Karpas-422 (cell line): ENCODE results near the gene LEMD3. TPM values are rescaled to one million over a fixed set of nuclear protein-coding genes. Genes with fewer than 3 reads are reported as not detected.

ENCODE experiments used
- DNase-seq: peaks from one replicate; pipeline ENCODE4 v3.0.0-alpha.2; 2015
- H2AFZ ChIP-seq: fragments of 200-600 bp; sonication (generic); 2 replicates; pipeline ENCODE4 v1.6.1; 2014; ENCODE audit warnings: antibody characterized with exemption, low read length, mixed read lengths
- H3K27ac ChIP-seq: fragments of 200-600 bp; sonication (generic); 2 replicates; pipeline ENCODE4 v1.5.1; 2014; ENCODE audit warnings: mild to moderate bottlenecking, low read length, moderate library complexity
- H3K27me3 ChIP-seq: fragments of 200-600 bp; sonication (generic); 2 replicates; pipeline ENCODE4 v1.6.1; 2014; ENCODE audit warnings: low read length, mixed read lengths
- H3K36me3 ChIP-seq: fragments of 200-600 bp; sonication (generic); 2 replicates; pipeline ENCODE4 v1.6.1; 2014; ENCODE audit warnings: low read length, mixed read lengths; ENCODE audit not compliant: insufficient read depth
- H3K4me1 ChIP-seq: fragments of 200-600 bp; sonication (generic); 2 replicates; pipeline ENCODE4 v1.6.1; 2014; ENCODE audit warnings: mild to moderate bottlenecking, low read length, mixed read lengths
- H3K4me2 ChIP-seq: fragments of 200-600 bp; sonication (generic); 2 replicates; pipeline ENCODE4 v1.6.1; 2014; ENCODE audit warnings: low read length, low read depth, mild to moderate bottlenecking; ENCODE audit not compliant: poor library complexity, severe bottlenecking
- H3K4me3 ChIP-seq: fragments of 200-600 bp; sonication (generic); 2 replicates; pipeline ENCODE4 v1.5.1; 2014; ENCODE audit warnings: mild to moderate bottlenecking, antibody characterized with exemption, low read length, mixed read lengths
- H3K79me2 ChIP-seq: fragments of 200-600 bp; sonication (generic); 2 replicates; pipeline ENCODE4 v1.6.1; 2014; ENCODE audit warnings: mild to moderate bottlenecking, low read length, mixed read lengths
- H3K9ac ChIP-seq: fragments of 200-600 bp; sonication (generic); 2 replicates; pipeline ENCODE4 v1.6.0; 2014; ENCODE audit warnings: low read length
- H3K9me2 ChIP-seq: fragments of 200-600 bp; sonication (generic), shearing (Covaris generic); replicated peaks from 2 replicates; pipeline ENCODE4 v1.6.0; 2014; ENCODE audit warnings: mild to moderate bottlenecking, low read length, moderate library complexity; ENCODE audit not compliant: insufficient read depth
- H3K9me3 ChIP-seq: fragments of 300-700, 200-600 bp; sonication (generic); 2 replicates; pipeline ENCODE4 v1.6.1; 2014; ENCODE audit warnings: low read length, mixed read lengths
- H4K20me1 ChIP-seq: fragments of 200-600 bp; sonication (generic); 2 replicates; pipeline ENCODE4 v1.6.1; 2014; ENCODE audit warnings: mild to moderate bottlenecking, antibody characterized with exemption, low read length, low read depth; ENCODE audit not compliant: insufficient read depth
- total RNA-seq: library from RNA; depleted of rRNA; stranded (reverse); fragments of >200 nt; shearing (Covaris generic); gene quantifications from 2 replicates; pipeline ENCODE4 v1.2.3, GENCODE V29; 2014; ENCODE audit warnings: low replicate concordance

The LEMD3 gene
- total RNA-seq, 1 experiment from 2014 or later: 35.6 TPM

GRCh38 chr12:65266408-65266807, 97.0 kb downstream of the LEMD3 start:
- DNase-seq: no peak
- Histone ChIP-seq H2AFZ (no peak overlapping the region), H3K9me3 (no peaks in the 10 kb centered on the region)

GRCh38 chr12:65269603-65270002, 100.2 kb downstream of the LEMD3 start:
- no peaks in the 10 kb centered on the region for H3K27me3 ChIP-seq
- no peak overlapping the region for H3K4me2 ChIP-seq
- no peaks in the 10 kb centered on the region for H3K9me3 ChIP-seq
- no peak overlapping the region for H3K4me3 ChIP-seq
- no peaks in the 10 kb centered on the region for H3K4me1 ChIP-seq
- H3K9me2 ChIP-seq: no peaks in the 10 kb centered on the region
- no peak for DNase-seq
- H3K9ac ChIP-seq: no peak overlapping the region
- no peaks in the 10 kb centered on the region for H3K79me2 ChIP-seq
- no peaks in the 10 kb centered on the region for H3K36me3 ChIP-seq
- no peaks in the 10 kb centered on the region for H4K20me1 ChIP-seq
- no peak overlapping the region for H3K27ac ChIP-seq
- no peak overlapping the region for H2AFZ ChIP-seq

More at GRCh38 chr12:65266408-65266807, 97.0 kb downstream of the LEMD3 start:
- no peaks in the 10 kb centered on the region for H3K36me3 ChIP-seq
- H3K4me3 ChIP-seq: no peak overlapping the region
- no peaks in the 10 kb centered on the region for H3K27me3 ChIP-seq
- H3K9me2 ChIP-seq: no peaks in the 10 kb centered on the region
- no peak overlapping the region for H3K27ac ChIP-seq
- H3K4me1 ChIP-seq: no peaks in the 10 kb centered on the region
- no peaks in the 10 kb centered on the region for H4K20me1 ChIP-seq
- no peaks in the 10 kb centered on the region for H3K79me2 ChIP-seq
- H3K9ac ChIP-seq: no peak overlapping the region
- H3K4me2 ChIP-seq: no peak overlapping the region

- H3K79me2 ChIP-seq: no peaks in the 10 kb centered on the region
Measured at GRCh38 chr12:65274602-65275272, 105.4 kb downstream of the LEMD3 start.

GRCh38 chr12:65275627-65276026, 106.2 kb downstream of the LEMD3 start:
- no peak for DNase-seq
- no peak overlapping the region for H3K4me3 ChIP-seq
- no peak overlapping the region for H3K4me2 ChIP-seq
- no peak overlapping the region for H2AFZ ChIP-seq
- H3K27ac ChIP-seq: no peak overlapping the region
- H3K4me1 ChIP-seq: no peaks in the 10 kb centered on the region; the same call in 1 of the 2 replicates
- H3K27me3 ChIP-seq: no peaks in the 10 kb centered on the region; the same call in 1 of the 2 replicates
- no peaks in the 10 kb centered on the region for H3K36me3 ChIP-seq
- no peaks in the 10 kb centered on the region for H3K9me2 ChIP-seq
- H4K20me1 ChIP-seq: no peaks in the 10 kb centered on the region
- H3K79me2 ChIP-seq: no peaks in the 10 kb centered on the region
- no peak overlapping the region for H3K9ac ChIP-seq
- H3K9me3 ChIP-seq: no peaks in the 10 kb centered on the region

More at GRCh38 chr12:65274602-65275272, 105.4 kb downstream of the LEMD3 start:
- Histone ChIP-seq H3K9me2 (no peaks in the 10 kb centered on the region), H3K4me3 (no peak overlapping the region), H3K27me3 (no peaks in the 10 kb centered on the region), H3K9me3 (no peaks in the 10 kb centered on the region), H3K27ac (no peak overlapping the region), H3K4me2 (no peak overlapping the region), H4K20me1 (no peaks in the 10 kb centered on the region), H3K4me1 (no peaks in the 10 kb centered on the region; the same call in 1 of the 2 replicates), H3K9ac (no peak overlapping the region), H2AFZ (no peak overlapping the region), H3K36me3 (no peaks in the 10 kb centered on the region)
- no peak for DNase-seq

- H3K4me3 ChIP-seq: no peak overlapping the region
- no peaks in the 10 kb centered on the region; the same call in 1 of the 2 replicates for H3K4me1 ChIP-seq
- H3K36me3 ChIP-seq: no peaks in the 10 kb centered on the region
- no peaks in the 10 kb centered on the region for H4K20me1 ChIP-seq
- no peaks in the 10 kb centered on the region; the same call in 1 of the 2 replicates for H3K27me3 ChIP-seq
- no peaks in the 10 kb centered on the region for H3K79me2 ChIP-seq
- no peak overlapping the region for H2AFZ ChIP-seq
- no peak for DNase-seq
- no peak overlapping the region for H3K27ac ChIP-seq
- H3K9me3 ChIP-seq: no peaks in the 10 kb centered on the region
- H3K9me2 ChIP-seq: no peaks in the 10 kb centered on the region
- no peak overlapping the region for H3K9ac ChIP-seq
- H3K4me2 ChIP-seq: no peak overlapping the region
Measured at GRCh38 chr12:65276916-65277530, 107.6 kb downstream of the LEMD3 start.

GRCh38 chr12:65277994-65278575, 108.7 kb downstream of the LEMD3 start:
- H3K4me1 ChIP-seq: no peaks in the 10 kb centered on the region; the same call in 1 of the 2 replicates
- H2AFZ ChIP-seq: no peak overlapping the region
- no peaks in the 10 kb centered on the region for H3K79me2 ChIP-seq
- no peaks in the 10 kb centered on the region; the same call in 1 of the 2 replicates for H3K27me3 ChIP-seq
- no peak overlapping the region for H3K9ac ChIP-seq
- no peak overlapping the region for H3K4me2 ChIP-seq
- H3K36me3 ChIP-seq: no peaks in the 10 kb centered on the region
- no peaks in the 10 kb centered on the region for H3K9me3 ChIP-seq
- H3K9me2 ChIP-seq: no peaks in the 10 kb centered on the region
- no peak for DNase-seq
- no peak overlapping the region for H3K27ac ChIP-seq
- no peaks in the 10 kb centered on the region for H4K20me1 ChIP-seq
- H3K4me3 ChIP-seq: no peak overlapping the region

GRCh38 chr12:65278576-65279368, 109.4 kb downstream of the LEMD3 start, which contains the start of gene MSRB3:
Gene MSRB3, plus strand, starts transcription at chr12:65278683. Its CDS starts 29,897 bp downstream, at chr12:65308580.
- Histone ChIP-seq H3K36me3 (no peaks in the 10 kb centered on the region), H3K9ac (peak within 1 kb of the TSS; percentile 39), H3K9me3 (no peaks in the 10 kb centered on the region), H3K4me1 (no peaks in the 10 kb centered on the region; the same call in 1 of the 2 replicates), H2AFZ (no peak within 1 kb of the TSS), H3K4me3 (peak within 1 kb of the TSS; percentile 53), H3K9me2 (no peaks in the 10 kb centered on the region), H4K20me1 (no peaks in the 10 kb centered on the region), H3K4me2 (peak within 1 kb of the TSS; percentile 70), H3K27ac (no peak within 1 kb of the TSS), H3K79me2 (no peaks in the 10 kb centered on the region), H3K27me3 (no peaks in the 10 kb centered on the region; the same call in 1 of the 2 replicates)
- no peak for DNase-seq
